LHCN-M2 (cell line): ENCODE results near the gene SKIC2. TPM values are rescaled to one million over a fixed set of nuclear protein-coding genes. Genes with fewer than 3 reads are reported as not detected.
"Not testable (repeated sequence)": the region's sequence is repeated elsewhere in the genome, so short reads cannot be mapped to it uniquely, and the experiment has no call there.

Source experiments
- DNase-seq: peaks from one replicate; pipeline ENCODE4 v3.0.0-alpha.2; 2012; ENCODE audit warnings: low read depth
- polyA plus RNA-seq: library from polyadenylated mRNA; unstranded; fragments of >200 nt; gene quantifications from one replicate; pipeline ENCODE4 v1.2.1, GENCODE V29; 2012; ENCODE audit warnings: missing spikeins
- total RNA-seq: library from RNA; depleted of rRNA; stranded (reverse); fragments of >200 nt; gene quantifications from 2 replicates; pipeline ENCODE4 v1.2.3, GENCODE V29; 2014; rRNA removed

Gene SKIC2
- total RNA-seq: 40.0 and 44.1 TPM in 2 replicates
- polyA plus RNA-seq: 44.1 TPM

GRCh38 chr6:31958741-31959739 lies at the start of gene SKIC2, which contains the start of gene NELFE:
Gene SKIC2 (plus strand): TSS chr6:31959175. CDS start chr6:31959193, 18 bp downstream.
Gene NELFE (minus strand): TSS chr6:31958971. CDS start chr6:31958446, 525 bp downstream.
- DNase-seq: peak; percentile 97

GRCh38 chr6:31909298-31909697 lies 49.7 kb upstream of the SKIC2 start:
- DNase-seq: not testable (repeated sequence)

DNA sequence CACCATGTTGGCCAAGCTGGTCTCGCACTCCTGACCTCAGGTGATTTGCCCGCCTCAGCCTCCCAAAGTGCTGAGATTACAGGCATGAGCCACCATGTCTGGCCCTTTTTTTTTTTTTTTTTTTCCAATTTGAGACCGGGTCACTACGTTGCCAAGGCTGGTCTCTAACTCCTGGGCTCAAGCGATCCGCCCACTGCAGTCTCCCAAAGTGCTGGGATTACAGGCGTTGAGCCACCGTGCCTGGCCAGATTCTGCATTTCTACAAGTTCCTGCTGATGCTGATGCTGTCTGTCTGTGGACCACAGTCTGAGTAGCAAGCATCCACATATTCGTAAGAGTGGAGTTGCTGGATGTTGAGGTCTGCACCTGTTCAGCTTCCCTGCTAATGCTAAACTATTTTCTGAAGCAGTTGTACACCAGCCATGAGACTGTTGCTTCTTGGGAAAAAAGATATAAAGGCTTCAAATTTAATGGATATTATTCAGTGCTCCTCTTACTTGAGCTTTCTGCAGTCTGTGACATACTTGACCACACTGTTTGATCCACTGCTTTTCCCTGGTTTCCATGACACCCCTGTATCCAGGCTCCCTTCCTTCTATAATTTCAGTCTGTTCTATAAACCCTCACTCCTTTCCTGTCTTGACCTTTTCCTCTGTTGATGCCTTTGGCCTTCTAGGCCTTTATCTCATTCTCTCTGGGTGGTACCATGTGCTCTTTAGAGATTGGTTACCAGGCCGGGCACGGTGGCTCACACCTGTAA lies 47.0 kb upstream of the SKIC2 start:
- no peak for DNase-seq

- no peak for DNase-seq
These were observed 43.6 kb upstream of the SKIC2 start for GRCh38 chr6:31915351-31915750.

GRCh38 chr6:31915756-31916155 lies 43.2 kb upstream of the SKIC2 start:
- no peak for DNase-seq

DNA sequence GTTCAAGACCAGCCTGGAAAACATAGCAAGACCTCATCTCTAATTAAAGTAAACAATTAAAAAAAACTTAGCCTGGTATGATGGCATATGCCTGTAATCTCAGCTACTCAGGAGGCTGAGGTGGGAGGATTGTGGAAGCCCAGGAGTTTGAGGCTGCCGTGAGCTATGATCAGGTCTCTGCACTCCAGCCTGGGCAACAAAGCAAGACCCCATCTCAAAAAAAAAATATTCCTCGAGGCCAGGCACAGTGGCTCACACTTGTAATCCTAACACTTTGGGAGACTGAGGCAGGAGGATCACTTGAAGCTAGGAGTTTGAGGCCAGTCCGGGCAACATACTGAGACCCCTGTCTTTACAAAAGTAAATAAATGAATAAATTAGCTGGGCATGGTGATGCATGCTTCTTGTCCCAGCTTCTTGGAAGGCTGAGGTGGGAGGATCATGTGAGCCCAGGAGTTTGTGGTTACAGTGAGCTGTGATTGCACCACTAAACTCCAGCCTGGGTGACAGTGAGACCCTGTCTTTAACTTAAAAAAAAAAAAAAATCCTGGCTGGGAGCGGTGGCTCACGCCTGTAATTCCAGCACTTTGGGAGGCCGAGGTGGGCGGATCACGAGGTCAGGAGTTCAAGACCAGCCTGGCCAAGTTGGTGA lies 40.8 kb upstream of the SKIC2 start:
- no peak for DNase-seq

- DNase-seq: no peak
These were observed 39.2 kb upstream of the SKIC2 start for GRCh38 chr6:31919624-31920303.

GRCh38 chr6:31920811-31921210 lies 38.2 kb upstream of the SKIC2 start:
- DNase-seq: no peak

GRCh38 chr6:31922942-31923341 lies 36.0 kb upstream of the SKIC2 start:
- no peak for DNase-seq

DNA sequence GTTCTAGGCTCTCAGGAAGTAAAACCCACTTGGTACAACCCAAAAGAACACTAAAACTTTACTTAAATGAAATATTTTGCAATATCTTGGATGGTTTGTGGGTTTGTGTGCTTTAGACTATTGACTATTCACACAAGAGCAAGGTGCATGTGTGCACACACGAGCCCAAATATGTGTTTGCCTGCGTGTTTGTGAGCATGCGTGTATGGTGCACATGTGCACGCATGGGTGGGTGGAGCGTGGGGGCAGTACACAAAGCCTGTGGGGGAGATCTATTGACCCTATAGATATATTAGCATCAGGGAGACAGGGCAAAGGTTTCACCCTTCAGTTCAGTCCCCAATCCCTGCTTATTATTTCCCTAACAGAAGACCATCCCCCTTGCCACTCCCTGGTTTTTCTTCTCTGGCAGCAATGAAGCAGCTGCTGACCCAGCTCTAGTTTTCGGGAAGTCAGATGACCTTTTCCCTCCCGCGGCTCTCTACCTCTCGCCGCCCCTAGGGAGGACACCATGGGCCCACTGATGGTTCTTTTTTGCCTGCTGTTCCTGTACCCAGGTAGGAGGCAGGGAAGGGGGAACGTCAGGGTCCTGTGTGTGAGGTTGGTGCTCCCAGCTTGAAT lies 31.6 kb upstream of the SKIC2 start, which contains the start of gene C2:
Gene C2, plus strand, starts transcription at position 476 of the 621 bp plus-strand sequence. Its CDS starts 36 bp downstream, at position 512.
- no peak for DNase-seq

GRCh38 chr6:31927863-31928671 lies 30.9 kb upstream of the SKIC2 start:
- no peak for DNase-seq

GRCh38 chr6:31928672-31928939 lies 30.4 kb upstream of the SKIC2 start:
- DNase-seq: no peak

DNA sequence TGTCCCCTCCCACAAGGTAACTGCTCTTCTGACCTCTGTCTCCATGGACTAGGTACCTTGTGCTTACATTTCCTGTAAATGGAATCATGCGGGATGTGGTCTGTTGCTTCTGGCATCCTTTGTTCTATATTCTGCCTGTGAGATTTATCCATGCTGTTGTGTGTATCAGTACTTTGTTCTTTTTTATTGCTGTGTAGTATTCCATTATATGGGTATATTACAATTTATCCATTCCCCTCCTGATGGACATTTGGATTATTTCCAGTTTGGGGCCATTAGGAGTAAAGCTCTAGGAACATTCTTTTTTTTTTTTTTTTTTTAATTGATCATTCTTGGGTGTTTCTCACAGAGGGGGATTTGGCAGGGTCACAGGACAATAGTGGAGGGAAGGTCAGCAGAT lies 28.0 kb upstream of the SKIC2 start:
- DNase-seq: no peak

GRCh38 chr6:31932137-31932536 lies 26.8 kb upstream of the SKIC2 start:
- not testable (repeated sequence) for DNase-seq

DNA sequence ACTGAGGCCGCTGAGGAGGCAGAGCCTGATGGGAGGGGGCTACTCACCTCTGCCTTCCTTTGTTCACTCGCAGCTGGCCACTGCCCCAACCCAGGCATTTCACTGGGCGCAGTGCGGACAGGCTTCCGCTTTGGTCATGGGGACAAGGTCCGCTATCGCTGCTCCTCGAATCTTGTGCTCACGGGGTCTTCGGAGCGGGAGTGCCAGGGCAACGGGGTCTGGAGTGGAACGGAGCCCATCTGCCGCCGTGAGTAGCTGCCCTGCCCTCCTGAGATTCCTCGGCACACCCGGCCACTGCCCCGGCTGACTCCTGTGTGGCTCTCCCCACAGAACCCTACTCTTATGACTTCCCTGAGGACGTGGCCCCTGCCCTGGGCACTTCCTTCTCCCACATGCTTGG lies 25.4 kb upstream of the SKIC2 start:
- DNase-seq: no peak

GRCh38 chr6:31935021-31935420 lies 24.0 kb upstream of the SKIC2 start:
- DNase-seq: no peak

DNA sequence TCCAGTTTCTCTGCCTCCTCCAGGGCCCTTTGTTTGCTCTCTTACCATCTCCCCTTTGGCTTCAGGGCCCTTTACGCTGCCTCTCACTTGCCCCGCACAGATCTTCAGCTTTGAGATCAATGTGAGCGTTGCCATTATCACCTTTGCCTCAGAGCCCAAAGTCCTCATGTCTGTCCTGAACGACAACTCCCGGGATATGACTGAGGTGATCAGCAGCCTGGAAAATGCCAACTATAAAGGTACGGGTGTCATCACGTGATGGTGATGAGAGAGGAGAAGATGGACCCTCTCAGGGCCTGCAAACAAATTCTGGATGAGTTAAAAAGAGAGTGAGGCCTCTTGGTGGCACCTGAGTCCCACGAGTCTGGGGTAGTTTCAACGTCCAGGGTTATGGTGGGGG lies 23.2 kb upstream of the SKIC2 start:
- no peak for DNase-seq

GRCh38 chr6:31940256-31940664 lies 18.7 kb upstream of the SKIC2 start:
- DNase-seq: peak; percentile 50

GRCh38 chr6:31943742-31944141 lies 15.2 kb upstream of the SKIC2 start:
- DNase-seq: no peak

GRCh38 chr6:31945154-31945506 lies 13.8 kb upstream of the SKIC2 start:
- no peak for DNase-seq
